T-helper 2 cell (primary cell): Measurements from ENCODE around the gene IPO5.
"Not testable (repeated sequence)": the region's sequence is repeated elsewhere in the genome, so short reads cannot be mapped to it uniquely, and the experiment has no call there.

ENCODE experiments used
- DNase-seq, 5 experiments: peaks; one replicate each; pipeline versions ENCODE4 v3.0.0 to v3.0.0-alpha.2; 2012 to 2022
- total RNA-seq, 2 donors: gene quantifications; one replicate each; lab custom pipeline; 2026; lab: John Stamatoyannopoulos, UW

The IPO5 gene
- 83.6 to 88.2 reads per million in 2 donors for total RNA-seq

GRCh38 chr13:97953376-97953970, at the start of gene IPO5:
IPO5 (plus strand) TSS chr13:97953675; CDS start chr13:97976697, 23,022 bp downstream.
- DNase-seq = no peak

DNA sequence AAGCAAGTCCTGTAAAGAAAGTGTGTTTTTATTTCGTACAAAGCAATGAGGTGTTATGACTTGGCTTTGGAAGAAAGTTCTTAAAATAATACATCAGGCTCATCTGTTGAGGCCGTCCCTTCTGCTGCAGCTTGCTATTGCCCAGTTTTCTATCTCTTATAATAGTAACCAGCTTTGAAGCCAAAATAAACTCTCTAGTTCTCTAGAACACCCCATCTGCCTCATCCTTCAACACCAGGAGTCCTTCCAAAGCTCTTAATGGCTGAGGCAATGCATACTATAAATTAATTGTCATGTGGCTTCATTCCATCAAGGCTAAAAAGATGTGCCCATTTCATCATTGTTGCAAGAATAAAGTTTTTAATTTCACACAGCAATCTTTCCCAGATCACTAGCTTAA, 49.4 kb upstream of the IPO5 start:
- DNase-seq = no peak

- DNase-seq = no peak
Measured at GRCh38 chr13:97905517-97905916, 48.0 kb upstream of the IPO5 start.

DNA sequence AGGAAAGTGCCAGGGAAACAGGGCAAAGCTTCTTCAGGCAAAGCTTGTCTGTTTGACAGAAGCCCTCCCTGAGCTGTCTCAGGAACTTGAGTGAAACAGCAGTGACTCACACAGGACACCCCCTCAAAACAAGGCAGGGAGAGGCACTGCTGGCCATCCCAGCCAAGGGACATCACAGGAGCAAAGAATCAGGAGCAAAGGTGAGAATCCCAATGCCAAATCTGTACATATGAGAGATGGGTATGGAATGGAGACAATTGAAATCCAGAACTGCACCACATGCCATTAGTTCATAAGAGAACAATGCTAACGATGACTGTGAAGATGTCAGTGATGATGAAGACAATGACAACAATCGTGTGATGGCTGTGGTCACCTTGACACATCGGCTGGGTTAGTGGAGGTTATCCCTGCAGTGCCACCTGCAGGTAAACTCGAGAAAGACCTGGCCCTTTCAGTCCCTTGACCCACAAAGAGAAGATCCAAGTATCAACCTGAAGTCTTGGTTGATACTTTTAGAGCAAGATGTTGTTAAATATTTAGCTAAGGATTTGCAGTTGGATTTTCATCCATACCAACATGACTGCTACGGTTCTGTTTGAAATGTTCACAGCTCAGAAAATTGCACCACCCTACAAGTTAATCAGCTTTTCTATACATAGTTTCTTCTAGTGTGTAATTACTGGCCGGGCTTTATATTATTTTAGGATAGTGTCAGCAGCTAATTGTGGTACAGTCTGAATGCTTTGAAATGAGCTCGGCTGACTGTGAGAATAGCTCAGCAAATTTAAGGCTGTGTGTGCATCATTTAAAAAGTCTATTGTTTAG, 42.0 kb upstream of the IPO5 start:
- peak in 1 of 5 experiments; percentile 27 for DNase-seq

DNA sequence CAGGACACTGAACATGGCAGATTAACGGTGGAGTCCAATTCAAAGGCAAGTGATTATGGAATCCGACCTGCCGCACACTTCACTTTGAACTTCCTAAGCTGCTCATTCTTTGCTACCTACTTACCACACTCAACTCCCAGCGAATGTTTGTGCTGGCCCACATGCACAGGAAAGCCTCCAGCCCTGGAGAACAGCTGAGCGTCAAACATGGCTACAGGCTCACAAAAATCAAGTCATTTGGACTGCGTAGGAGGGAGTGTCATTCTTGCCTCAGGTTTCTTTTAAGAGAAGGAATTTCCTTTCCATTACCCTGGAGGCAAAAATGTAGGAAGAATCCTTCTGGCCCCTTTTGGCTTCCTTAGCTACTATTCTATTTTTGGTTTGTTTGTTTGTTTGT, 41.3 kb upstream of the IPO5 start:
- DNase-seq = no peak

GRCh38 chr13:97913206-97913605, 40.3 kb upstream of the IPO5 start:
- no peak for DNase-seq

GRCh38 chr13:97914540-97914939, 38.9 kb upstream of the IPO5 start:
- DNase-seq = no peak

DNA sequence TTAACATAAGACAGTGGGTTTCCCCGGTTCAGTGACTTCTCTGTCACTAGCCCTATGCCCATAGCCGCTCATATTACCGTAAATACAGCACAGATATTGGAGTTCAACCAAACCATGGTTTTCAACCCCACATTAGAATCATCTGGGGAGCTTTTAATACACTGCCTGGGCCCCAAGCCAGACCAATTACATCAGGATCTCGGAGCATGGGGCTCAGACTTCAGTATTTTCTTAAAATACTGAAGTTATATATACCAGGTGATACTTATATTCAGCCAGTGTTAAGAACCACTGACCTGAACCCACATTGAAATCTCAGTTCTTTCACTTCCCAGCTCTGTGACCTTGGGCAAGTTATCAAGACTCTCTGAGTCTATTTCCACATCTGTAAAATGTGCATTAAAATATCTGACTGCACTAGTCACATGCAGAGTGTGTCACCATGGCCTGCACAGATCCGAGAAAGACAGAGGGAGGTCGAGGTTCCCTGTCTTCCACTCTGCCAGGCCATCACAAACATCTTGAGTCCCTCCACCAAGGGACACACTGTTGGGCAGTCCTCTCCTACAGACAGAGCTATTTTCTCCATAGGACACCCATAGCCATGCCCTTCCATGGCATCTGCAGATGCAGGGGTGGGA, 32.2 kb upstream of the IPO5 start:
- no peak for DNase-seq

DNA sequence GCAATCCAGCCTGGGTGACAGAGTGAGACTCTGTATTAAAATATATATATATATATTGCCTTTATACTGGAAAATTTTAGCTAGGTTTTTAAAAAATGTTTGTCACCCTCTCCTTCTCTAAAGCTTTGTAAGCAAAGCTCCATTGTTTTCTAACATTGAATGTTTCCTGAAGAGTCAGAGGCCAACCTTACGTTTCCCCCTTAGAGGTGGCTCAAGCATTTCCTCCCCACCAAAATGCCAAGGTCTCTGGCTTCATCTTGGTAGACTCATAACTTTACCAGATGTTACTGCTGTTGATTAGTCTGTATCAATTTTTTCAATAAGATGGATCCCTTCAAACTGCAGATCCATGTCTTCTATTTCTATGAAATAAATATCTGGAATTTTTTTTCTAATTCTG, 25.2 kb upstream of the IPO5 start:
- DNase-seq = no peak

DNA sequence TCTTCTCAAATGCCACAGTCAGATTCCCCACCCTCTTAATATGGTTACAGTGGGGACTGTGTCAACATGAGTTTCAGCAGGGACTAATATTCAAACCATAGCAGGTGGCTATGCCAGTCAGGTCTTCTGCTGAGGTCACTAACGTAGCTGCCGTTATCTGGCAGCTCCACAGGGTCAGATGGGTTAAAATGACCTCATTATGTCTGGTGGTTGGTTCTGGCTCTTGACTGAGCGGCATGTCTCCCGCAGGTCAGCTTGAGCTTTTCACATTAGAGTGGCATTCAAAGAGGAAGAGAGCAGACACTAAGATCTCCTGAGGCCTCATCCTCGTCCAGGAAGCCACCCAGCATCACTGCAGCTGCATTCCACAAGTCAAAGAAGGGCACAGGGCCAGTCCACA, 21.4 kb upstream of the IPO5 start:
- DNase-seq = no peak

- DNase-seq = no peak
Measured at GRCh38 chr13:97932647-97933046, 20.8 kb upstream of the IPO5 start.

DNA sequence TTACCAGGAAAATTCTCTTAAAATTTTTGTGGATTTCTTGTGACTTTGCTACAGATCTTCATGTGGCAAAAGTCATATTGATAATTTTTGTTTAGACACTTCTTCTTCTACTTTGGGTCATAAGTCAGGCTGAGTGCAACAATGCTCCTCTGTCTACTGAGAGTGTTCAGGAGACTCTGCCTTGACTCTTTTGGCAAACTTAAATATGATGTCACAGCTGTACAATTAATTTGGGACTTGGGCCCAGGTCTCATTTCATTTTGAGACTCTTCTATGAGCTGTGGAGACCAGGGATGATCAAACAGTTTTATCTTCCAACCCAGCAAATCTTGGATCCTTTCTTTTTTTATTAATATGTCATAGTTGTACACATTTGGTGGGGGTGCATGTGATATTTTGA, 19.7 kb upstream of the IPO5 start:
- DNase-seq = no peak

GRCh38 chr13:97934590-97934989, 18.9 kb upstream of the IPO5 start:
- no peak for DNase-seq

DNA sequence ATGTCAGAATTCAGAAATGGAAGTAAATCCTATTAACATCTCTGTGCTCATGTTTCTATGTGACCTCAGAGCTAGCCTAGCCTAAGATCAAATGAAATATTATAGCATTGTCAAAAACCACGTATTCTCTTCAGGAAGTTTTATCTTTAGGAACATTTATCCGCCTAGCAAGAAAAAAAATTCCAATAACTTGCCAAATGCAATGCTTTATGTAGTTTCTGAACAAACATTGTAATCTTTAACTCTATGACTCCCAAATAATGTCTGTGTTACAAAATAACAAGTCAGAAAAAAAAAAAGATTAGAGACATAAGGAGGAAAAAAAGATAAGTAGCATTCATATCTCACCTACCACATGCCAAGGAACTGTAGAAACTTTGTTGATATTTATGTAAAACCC, 18.4 kb upstream of the IPO5 start:
- no peak for DNase-seq

- DNase-seq = no peak
Measured at GRCh38 chr13:97936036-97936435, 17.4 kb upstream of the IPO5 start.

DNA sequence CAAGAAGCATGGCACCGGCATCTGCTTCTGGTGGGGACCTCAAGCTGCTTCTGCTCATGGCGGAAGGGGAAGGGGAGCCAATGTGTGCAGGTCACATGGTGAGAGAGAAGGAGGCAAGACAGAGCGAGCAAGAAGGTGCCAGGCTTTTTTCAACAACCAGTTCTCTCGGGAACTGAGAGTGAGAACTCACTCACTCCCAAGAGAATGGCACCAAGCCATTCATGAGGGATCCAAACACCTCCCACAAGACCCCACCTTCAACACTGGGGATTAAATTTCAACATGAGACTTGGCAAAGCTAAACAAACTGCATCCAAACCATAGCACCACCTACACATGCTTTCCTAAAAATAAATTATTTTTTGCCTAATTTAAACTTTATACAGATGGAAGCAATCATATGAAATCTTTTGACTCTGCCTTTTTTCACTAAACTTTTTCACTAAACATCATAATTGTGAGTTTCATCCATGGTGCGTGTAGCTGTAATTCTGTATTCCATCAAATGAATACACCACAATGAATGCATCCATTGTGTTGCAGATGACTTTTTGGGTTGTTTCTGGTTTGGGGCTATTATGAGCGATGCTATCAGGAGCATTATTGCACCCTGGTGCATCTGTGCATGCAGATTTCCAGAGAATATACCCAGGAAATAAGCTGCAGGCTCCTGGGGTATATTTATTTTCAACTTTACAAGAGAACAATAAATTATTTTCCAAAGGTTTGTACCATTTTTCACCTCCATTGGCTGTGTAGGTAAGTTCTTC, 14.6 kb upstream of the IPO5 start:
- no peak for DNase-seq

DNA sequence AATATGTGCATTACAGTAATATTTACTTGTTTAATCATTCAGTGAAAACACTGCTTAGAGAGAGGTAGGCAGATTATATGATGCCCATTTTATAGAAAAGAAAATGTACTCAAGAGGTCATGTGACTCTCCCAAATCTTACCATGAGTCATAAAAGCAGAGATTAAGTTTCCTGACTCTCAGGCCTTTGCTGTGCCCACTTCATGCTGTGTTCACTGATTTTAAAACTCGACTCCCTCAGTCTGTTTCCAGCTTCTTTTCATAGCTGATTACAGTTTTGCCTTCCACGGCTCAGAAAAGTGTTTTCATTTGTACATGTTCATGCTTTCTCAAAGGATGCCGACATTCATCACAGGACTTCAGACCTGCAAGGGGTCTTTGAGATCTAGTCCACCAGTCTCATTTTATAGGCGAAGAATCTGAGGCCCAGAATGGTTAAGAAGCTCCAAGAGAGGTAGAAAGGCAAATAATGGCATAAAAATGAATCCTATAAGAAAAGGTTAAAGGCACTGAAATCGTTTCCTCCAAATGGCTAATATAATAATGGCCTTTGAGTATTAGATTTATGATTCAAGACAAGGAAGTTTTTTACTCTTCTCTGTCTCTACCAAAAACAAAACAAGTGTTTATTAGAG, 9.0 kb upstream of the IPO5 start:
- DNase-seq = no peak

DNA sequence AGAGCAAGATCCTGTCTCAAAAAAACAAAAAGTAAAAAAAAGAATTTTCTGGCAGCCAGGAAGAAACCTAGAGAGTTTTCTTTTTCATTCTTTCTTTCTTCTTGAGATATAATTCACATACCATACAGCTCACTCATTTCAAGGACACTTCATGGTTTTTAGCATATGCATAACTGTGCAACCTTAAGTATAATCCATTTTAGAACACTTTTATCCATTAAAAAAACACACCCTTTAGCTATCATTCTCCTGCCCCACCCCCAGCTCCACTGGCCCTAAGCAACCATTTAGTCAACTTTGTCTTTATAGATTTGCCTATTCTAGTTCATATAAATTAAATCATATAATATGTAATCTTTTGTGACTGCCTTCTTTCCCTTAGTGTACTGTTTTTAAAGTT, 8.1 kb upstream of the IPO5 start:
- DNase-seq = no peak

DNA sequence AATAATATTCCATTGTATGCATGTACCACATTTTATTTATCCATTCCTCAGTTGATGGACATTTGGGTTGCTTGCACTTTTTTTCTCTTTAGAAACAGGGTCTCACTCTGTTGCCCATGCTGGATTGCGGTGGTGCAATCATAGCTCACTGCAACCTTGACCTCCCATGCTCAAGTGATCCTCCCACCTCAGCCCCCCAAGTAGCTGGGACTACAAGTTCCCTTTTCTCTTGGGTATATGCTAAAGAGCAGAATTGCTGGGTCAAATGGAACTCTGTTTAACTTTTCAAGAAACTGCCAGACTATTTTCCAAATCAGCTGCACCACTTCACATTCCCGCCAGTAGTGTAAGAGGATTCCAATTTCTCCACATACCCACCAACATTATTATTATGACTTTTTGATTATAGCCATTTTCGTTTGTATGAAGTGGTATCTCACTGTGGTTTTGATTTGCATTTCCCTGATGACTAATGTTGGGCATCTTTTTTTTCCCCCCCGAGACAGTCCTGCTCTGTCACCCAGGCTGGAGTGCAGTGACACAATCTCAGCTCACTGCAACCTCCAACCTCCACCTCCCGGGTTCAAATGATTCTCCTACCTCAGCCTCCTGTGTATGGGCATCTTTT, 7.6 kb upstream of the IPO5 start:
- no peak for DNase-seq

DNA sequence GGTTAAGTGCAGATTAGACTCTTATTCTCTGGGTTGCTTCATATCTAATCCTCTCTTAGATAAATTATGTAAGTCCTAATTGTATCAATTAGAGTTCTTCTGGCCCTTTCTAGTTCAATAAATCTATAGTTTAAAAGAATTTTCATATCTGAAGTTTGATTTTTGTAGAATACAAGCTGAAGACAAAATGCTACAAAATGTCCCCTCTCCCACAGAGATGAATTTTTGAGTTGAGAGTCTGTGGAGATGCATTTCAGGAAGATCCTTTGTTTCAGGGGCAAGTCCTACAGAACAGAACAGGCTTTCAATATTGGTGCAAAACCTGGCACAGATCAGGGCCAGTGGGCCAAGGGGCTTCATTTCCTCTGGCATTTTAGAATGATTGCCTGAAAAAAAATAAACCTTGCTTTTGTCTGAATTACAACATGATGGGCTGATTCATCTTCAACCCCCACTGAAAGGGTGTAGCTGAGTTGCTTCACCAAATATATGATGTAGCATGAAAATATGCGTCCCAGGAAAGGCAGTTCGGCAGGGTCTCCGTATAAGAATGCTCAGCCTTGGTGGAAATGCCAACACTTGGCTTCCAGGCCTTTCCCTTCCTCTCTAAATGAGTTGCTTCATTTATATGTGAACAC, 6.4 kb upstream of the IPO5 start:
- no peak for DNase-seq

GRCh38 chr13:97948041-97948440, 5.4 kb upstream of the IPO5 start:
- no peak for DNase-seq

DNA sequence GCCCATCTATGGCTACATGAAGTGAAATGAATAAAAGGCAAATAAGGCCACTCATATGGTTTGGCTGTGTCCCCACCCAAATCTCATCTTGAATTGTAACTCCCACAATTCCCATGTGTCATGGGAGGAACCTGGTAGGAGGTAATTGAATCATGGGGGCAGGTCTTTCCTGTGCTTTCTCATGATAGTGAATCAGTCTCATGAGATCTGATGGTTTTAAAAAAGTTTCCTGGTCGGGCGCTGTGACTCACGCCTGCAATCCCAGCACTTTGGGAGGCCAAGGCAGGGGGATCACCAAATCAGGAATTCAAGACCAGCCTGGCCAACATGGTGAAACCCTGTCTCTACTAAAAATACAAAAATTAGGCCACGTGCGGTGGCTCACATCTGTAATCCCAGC, 4.2 kb upstream of the IPO5 start:
- not testable (repeated sequence) for DNase-seq
